Natural killer cell treated with Interleukin-12 subunit alpha and Interleukin-12 subunit beta and Interleukin-15 and Interleukin-18, amount 100 ng/mL, for 72 hours (primary cell): Measurements from ENCODE around the gene KCNA5. TPM values are rescaled to one million over a fixed set of nuclear protein-coding genes. Genes with fewer than 3 reads are reported as not detected.

Experiments
- ATAC-seq, 2 donors: fragments of 150-1000 bp; cut with Tn5 transposase in 1 of 2; sonication (Bioruptor Pico), chemical (Tn5 transposase) in 1 of 2; 2 replicates each; pipeline ENCODE4 v1.10.0; 2021
- DNase-seq: peaks from one replicate; pipeline ENCODE4 v3.0.0; 2022; ENCODE audit warnings: low spot score
- H3K27ac Mint-ChIP-seq, 2 donors: 1 replicate in 1 of 2; 2 replicates in 1 of 2; pipeline ENCODE4 v1.8.0; 2022; ENCODE audit warnings: mixed read lengths in 2 of 2, mild to moderate bottlenecking in 1 of 2, moderate library complexity in 1 of 2
- H3K27me3 Mint-ChIP-seq, 2 donors: 1 replicate in 1 of 2; 2 replicates in 1 of 2; pipeline ENCODE4 v1.8.0; 2022; ENCODE audit warnings: mixed read lengths in 2 of 2
- H3K36me3 Mint-ChIP-seq: one replicate; pipeline ENCODE4 v1.8.0; 2022; ENCODE audit warnings: mixed read lengths
- H3K4me1 Mint-ChIP-seq, 2 donors: 1 replicate in 1 of 2; 2 replicates in 1 of 2; pipeline ENCODE4 v1.8.0; 2022; ENCODE audit warnings: low read depth in 2 of 2, mixed read lengths in 2 of 2, mild to moderate bottlenecking in 1 of 2
- H3K4me3 Mint-ChIP-seq: one replicate; pipeline ENCODE4 v1.8.0; 2022; ENCODE audit warnings: mixed read lengths
- H3K9me3 Mint-ChIP-seq: 2 replicates; pipeline ENCODE4 v1.8.0; 2022; ENCODE audit warnings: mixed read lengths
- total RNA-seq, 2 donors: library from RNA; stranded (reverse); gene quantifications; one replicate each; pipeline ENCODE4 v1.2.3, GENCODE V29; 2022

The KCNA5 gene
- total RNA-seq, 2 donors from 2014 or later = not detected

DNA sequence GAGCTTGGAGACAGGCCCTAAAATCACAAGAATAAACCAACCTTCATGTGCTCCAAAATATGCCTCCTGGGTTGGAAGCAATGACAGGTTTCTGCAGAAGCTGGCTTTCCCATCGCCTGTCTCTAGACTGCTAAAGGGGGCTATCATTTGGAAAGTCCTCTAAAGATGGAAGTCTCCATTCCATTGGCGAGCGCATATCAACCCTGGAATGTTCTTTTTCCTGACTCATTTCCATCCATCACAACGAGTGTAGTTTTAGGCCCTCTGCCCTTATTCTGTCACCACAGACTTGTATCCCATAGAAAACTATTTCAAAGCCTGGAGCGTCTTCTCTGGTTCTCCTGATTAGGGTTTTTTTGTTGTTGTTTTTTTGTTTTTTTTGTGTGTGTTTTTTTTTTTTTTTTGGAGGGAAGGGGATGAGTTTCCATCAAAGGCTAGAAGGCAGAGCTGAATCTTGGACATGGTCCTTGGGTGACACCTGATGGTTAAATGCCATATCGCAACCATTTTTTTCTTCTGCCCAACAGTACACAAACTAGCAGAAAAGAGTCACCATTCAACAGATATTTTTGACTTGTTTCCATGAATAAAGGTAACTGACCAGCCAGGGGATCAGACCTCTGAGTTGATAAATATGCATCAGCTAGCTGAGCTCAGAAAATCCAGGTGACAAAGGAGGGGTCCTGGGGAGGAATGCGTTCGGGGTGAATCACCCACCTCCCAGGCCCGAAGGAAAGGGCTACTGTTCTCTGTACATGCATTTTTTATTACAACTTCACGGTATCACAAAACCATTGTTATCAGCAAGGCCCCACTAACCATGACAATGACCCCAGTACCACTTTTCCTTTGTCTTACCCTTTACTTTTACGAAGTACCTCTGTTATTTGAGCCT is 40.5 kb downstream of the KCNA5 start:
- ATAC-seq = no peak
- Mint-ChIP-seq H3K36me3 (no peaks in the 10 kb centered on the region), H3K27ac (no peak overlapping the region), H3K27me3 (peaks cover 12 to 19% of the 10 kb centered on the region in 2 donors), H3K4me1 (no peaks in the 10 kb centered on the region), H3K9me3 (no peaks in the 10 kb centered on the region), H3K4me3 (no peak overlapping the region)
- DNase-seq = no peak

DNA sequence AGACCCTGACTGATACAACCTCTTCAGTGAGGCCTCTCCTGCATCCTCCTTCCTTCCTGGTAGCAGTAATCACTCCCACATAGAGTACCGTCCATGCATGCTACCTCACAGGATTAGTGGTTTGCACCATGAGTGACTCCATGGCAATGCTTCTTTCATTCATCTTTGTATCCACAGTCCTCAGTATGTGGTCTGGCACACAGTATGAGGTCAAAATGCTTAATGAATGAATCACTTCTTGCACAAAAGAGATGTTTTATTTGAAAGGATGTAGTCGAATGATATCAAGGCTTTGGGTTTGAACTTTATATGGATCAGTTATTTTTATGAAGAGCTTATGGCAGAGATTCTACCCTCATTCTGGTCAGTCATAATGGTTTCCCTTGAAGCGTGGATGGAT is 42.2 kb downstream of the KCNA5 start:
- peaks cover 12 to 25% of the 10 kb centered on the region in 2 donors for H3K27me3 Mint-ChIP-seq
- no peak overlapping the region for H3K4me3 Mint-ChIP-seq
- DNase-seq (no peak), ATAC-seq (no peak)
- no peaks in the 10 kb centered on the region for H3K36me3 Mint-ChIP-seq
- no peaks in the 10 kb centered on the region for H3K9me3 Mint-ChIP-seq
- H3K27ac Mint-ChIP-seq = no peak overlapping the region
- no peaks in the 10 kb centered on the region for H3K4me1 Mint-ChIP-seq

DNA sequence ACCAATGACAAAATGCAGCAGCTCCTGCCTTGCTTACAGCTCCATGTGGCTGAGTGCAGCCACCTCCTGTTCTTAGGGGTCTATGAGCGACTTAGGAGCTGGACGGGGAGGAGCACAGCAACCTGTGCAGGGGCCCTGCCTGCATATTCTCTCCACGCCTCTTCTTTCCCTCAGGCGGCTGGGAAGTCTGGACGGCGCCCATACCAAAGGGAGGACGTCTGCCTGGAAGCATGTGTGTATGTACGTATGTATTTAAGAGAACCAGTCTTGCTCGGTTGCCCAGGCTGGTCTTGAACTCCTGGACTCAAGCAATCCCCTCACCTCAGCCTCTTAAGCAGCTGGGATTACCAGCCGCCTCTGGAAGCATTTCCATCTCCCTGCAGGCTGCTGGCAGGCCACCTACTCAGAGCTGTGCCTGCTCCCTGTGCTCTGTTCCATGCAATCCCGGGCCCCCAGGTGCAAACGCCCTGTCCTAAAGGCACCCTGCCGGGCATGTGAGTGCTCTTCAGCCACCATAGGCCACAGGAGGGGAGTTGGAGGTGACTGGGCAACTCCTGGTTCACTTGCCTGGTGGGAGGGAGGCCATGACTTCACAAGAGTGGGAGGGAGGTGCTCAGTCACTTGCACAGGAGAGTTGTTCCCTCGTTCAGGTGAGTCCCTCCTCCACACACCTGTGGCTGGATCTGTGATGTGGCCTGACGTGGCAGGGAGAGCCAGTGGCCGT is 44.3 kb downstream of the KCNA5 start:
- no peak overlapping the region for H3K27ac Mint-ChIP-seq
- no peak for DNase-seq
- peak in 1 of 2 donors; percentile 40 for ATAC-seq
- no peaks in the 10 kb centered on the region for H3K4me1 Mint-ChIP-seq
- H3K4me3 Mint-ChIP-seq = no peak overlapping the region
- peaks cover 21 to 35% of the 10 kb centered on the region in 2 donors for H3K27me3 Mint-ChIP-seq
- H3K9me3 Mint-ChIP-seq = no peaks in the 10 kb centered on the region
- H3K36me3 Mint-ChIP-seq = no peaks in the 10 kb centered on the region

DNA sequence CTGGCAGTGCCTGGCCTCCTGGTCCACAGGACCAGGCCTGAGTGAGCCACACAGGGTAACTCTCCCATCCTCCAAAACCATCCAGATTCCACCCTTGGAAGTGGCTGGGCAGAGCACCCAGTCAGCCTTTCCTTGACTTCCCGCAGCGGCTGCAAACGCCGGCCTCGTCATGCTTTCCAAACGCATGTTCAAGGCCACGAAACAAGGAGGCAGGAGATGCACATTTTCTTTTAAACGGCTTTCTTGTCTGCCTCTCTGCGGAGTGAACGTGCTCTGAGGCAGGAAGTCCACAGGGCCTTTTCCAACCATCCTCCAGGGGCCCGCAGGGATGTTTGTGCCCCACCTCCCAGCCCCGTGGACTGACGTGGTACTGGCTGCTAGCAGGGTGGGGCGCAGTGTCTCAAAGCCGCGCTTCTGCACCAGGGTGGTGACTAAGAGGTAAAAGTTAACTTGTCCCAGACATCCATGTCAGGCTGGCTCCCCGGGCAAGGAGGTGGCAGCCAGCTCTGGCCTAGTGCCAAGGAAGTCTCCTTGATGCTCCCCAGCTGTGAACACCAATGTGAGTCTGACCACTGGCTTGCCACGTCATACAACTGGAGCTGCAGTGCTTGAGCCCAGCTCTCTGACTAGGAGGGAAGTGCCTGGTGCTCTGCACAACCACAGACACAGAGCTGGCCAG is 45.0 kb downstream of the KCNA5 start:
- DNase-seq = no peak
- no peaks in the 10 kb centered on the region for H3K4me1 Mint-ChIP-seq
- no peaks in the 10 kb centered on the region for H3K9me3 Mint-ChIP-seq
- H3K27ac Mint-ChIP-seq = no peak overlapping the region
- no peak overlapping the region for H3K4me3 Mint-ChIP-seq
- H3K27me3 Mint-ChIP-seq = peaks cover 24 to 37% of the 10 kb centered on the region in 2 donors
- no peaks in the 10 kb centered on the region for H3K36me3 Mint-ChIP-seq
- ATAC-seq = no peak

DNA sequence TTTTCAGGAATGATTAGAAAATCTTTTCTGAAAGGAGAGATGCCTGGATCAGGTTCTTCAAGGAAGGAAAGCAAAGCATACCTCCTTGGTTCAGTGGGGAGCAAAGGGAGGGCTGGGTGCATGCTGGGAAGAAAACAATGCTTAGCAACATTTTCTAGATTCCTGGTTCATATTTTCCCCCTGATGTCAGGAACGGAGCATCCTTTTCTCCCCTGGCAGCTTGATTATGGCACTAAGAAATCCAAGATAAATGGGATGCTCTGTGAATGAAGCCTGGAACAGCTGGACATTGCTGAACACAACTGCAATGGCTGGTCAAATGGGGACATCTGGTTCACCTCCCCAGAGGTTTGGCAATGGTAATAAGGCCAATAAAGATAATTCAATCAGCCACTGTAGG is 50.9 kb downstream of the KCNA5 start:
- Mint-ChIP-seq H3K36me3 (no peaks in the 10 kb centered on the region), H3K4me3 (no peak overlapping the region), H3K27ac (no peak overlapping the region), H3K27me3 (peaks cover 27 to 42% of the 10 kb centered on the region in 2 donors), H3K4me1 (no peaks in the 10 kb centered on the region), H3K9me3 (no peaks in the 10 kb centered on the region)
- ATAC-seq (no peak), DNase-seq (no peak)

DNA sequence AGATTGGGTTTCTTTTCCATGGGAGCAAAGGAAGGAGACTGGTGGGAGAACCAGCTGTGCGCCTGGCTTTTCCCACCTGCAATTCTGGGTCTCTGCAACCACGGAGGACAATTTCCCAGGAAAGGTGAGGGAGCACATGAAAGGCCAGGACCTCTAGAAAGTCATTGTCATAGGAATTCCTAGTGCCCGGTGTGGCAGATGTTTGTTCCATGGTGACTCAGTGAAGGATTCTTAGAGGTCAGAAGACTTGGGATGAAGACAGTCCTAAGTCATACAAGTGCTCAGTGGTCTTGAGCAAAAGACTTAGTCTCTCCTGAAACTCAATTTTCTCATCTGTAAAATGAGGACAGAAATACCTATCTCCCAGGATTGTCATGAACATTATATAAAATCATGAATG is 51.3 kb downstream of the KCNA5 start:
- Mint-ChIP-seq H3K4me1 (no peaks in the 10 kb centered on the region), H3K27me3 (peaks cover 28 to 42% of the 10 kb centered on the region in 2 donors), H3K9me3 (no peaks in the 10 kb centered on the region), H3K27ac (no peak overlapping the region), H3K36me3 (no peaks in the 10 kb centered on the region), H3K4me3 (no peak overlapping the region)
- ATAC-seq = no peak
- no peak for DNase-seq

Other genes starting within 250 kb of the KCNA5 start
- gene KCNA1, start 134.0 kb upstream of the KCNA5 start, total RNA-seq = not detected